PC-3 (cell line): ENCODE results near the gene FMO2. TPM values are rescaled to one million over a fixed set of nuclear protein-coding genes. Genes with fewer than 3 reads are reported as not detected.

Experiments used
- ATAC-seq: fragments of 200-7000 bp; cut with Tn5 transposase; 2 replicates; pipeline ENCODE4 v1.9.1; 2020; ENCODE audit warnings: mild to moderate bottlenecking, moderate library complexity
- BruUV-seq: library from RNA; stranded (reverse); fragments of 400-500 nt; replicated peaks from 2 replicates; lab custom pipeline; 2021; lab: Mats Ljungman, UMichigan
- CTCF ChIA-PET: fragments of 300-600 bp; sonication (Branson Sonifier 250); formaldehyde crosslinking; loops from one replicate; lab custom pipeline; 2022; ENCODE audit warnings: antibody characterized with exemption; lab: Charles Lee
- POLR2A ChIA-PET: fragments of 300-600 bp; sonication (Branson Sonifier 250); formaldehyde crosslinking; loops from one replicate; lab custom pipeline; 2022; ENCODE audit warnings: antibody characterized with exemption; ENCODE audit not compliant: unreplicated experiment; lab: Charles Lee
- DNase-seq: peaks from one replicate; pipeline ENCODE4 v3.0.0-alpha.2; 2015
- H2AFZ ChIP-seq: fragments of 300-600 bp; sonication (generic); 2 replicates; pipeline ENCODE4 v1.6.0; 2016; ENCODE audit warnings: antibody characterized with exemption, low read length
- H3F3A ChIP-seq: fragments of 300-600 bp; sonication (generic); one replicate; pipeline ENCODE4 v1.6.0; 2017; ENCODE audit warnings: antibody characterized with exemption, low read length, control low read depth, mild to moderate bottlenecking; ENCODE audit not compliant: unreplicated experiment
- H3K27ac ChIP-seq: fragments of 300-600 bp; sonication (generic); 2 replicates; pipeline ENCODE4 v1.5.1; 2016; ENCODE audit warnings: mild to moderate bottlenecking, low read length
- H3K27me3 ChIP-seq: fragments of 300-600 bp; sonication (generic); 2 replicates; pipeline ENCODE4 v1.6.1; 2016; ENCODE audit warnings: low read length, mixed read lengths
- H3K36me3 ChIP-seq: fragments of 300-600 bp; sonication (generic); 2 replicates; pipeline ENCODE4 v1.6.1; 2016; ENCODE audit warnings: low read depth, mixed run types, low read length, mixed read lengths
- H3K4me1 ChIP-seq: fragments of 300-600 bp; sonication (generic); 2 replicates; pipeline ENCODE4 v1.5.1; 2016; ENCODE audit warnings: low read length; ENCODE audit not compliant: insufficient read depth
- H3K4me2 ChIP-seq: fragments of 300-600 bp; sonication (generic); 2 replicates; pipeline ENCODE4 v1.6.0; 2016; ENCODE audit warnings: low read length
- H3K4me3 ChIP-seq: fragments of 300-600 bp; sonication (generic); 2 replicates; pipeline ENCODE4 v1.5.1; 2016; ENCODE audit warnings: mild to moderate bottlenecking, low read length, mixed read lengths
- H3K79me2 ChIP-seq: fragments of 300-600 bp; sonication (generic); 2 replicates; pipeline ENCODE4 v1.6.1; 2017; ENCODE audit warnings: low read length, mixed read lengths
- H3K9ac ChIP-seq: fragments of 300-600 bp; sonication (generic); 2 replicates; pipeline ENCODE4 v1.6.0; 2016; ENCODE audit warnings: mild to moderate bottlenecking, low read length
- H3K9me2 ChIP-seq: fragments of 300-600 bp; sonication (generic); replicated peaks from 2 replicates; pipeline ENCODE4 v1.6.1; 2016; ENCODE audit warnings: mixed run types, low read length, mixed read lengths
- H3K9me3 ChIP-seq: fragments of 300-600 bp; sonication (generic); 2 replicates; pipeline ENCODE4 v1.6.1; 2016; ENCODE audit warnings: low read length, mixed read lengths
- H4K20me1 ChIP-seq: fragments of 300-600 bp; sonication (generic); 2 replicates; pipeline ENCODE4 v1.6.1; 2016; ENCODE audit warnings: low read length, mixed read lengths
- EZH2 ChIP-seq: fragments of 300-600 bp; sonication (generic); IDR thresholded peaks from one replicate; pipeline ENCODE4 v1.6.1; 2017; ENCODE audit warnings: antibody characterized with exemption, mild to moderate bottlenecking, low read length; ENCODE audit not compliant: unreplicated experiment
- EZH2phosphoT487 ChIP-seq: fragments of 300-600 bp; sonication (generic); IDR thresholded peaks from 2 replicates; pipeline ENCODE4 v1.6.1; 2018; ENCODE audit warnings: mild to moderate bottlenecking, antibody characterized with exemption, low read length, borderline replicate concordance
- intact Hi-C: fragments of 100-400 bp; cut with micrococcal nuclease; formaldehyde crosslinking; loops from 2 replicates; pipeline ENCODE4 v1.9.0; 2023
- total RNA-seq: library from RNA; depleted of rRNA; stranded (reverse); fragments of >200 nt; gene quantifications from 2 replicates; pipeline ENCODE4 v1.2.3, GENCODE V29; 2014
- TF ChIP-seq, protein P1 (sequence below): fragments of 300-600 bp; sonication (generic); conservative IDR thresholded peaks from 2 replicates; pipeline ENCODE4 v1.5.1; 2017; ENCODE audit warnings: antibody characterized with exemption, low read depth, mild to moderate bottlenecking, low read length

FMO2 gene
- total RNA-seq, 1 experiment from 2014 or later: not detected

DNA sequence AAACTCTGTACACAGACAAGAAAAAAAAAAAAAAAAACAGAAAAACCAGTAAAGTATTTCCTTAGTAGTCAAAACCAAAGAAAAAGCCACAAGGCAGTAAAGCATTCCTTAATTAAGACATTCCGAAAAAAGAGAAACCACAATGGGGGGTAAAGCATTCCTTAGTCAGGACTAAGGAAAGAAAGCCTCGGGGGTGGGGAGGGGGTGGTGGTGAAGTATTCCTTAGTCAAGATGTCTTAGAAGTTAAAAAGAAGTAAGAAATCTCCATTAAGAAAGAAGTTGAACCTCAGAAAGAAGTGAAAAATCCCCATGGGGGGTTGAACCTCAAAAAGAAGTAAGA is 35.0 kb downstream of the FMO2 start:
- POLR2A ChIA-PET: no interaction called here
- Histone ChIP-seq H3K79me2 (no peaks in the 10 kb centered on the region), H3K4me3 (no peak overlapping the region), H2AFZ (no peak overlapping the region), H3K9me2 (no peaks in the 10 kb centered on the region), H3K4me2 (no peak overlapping the region), H3K27me3 (peaks cover 25% of the 10 kb centered on the region; the same call in 1 of the 2 replicates), H4K20me1 (no peaks in the 10 kb centered on the region), H3K9me3 (no peaks in the 10 kb centered on the region), H3F3A (no peaks in the 10 kb centered on the region), H3K4me1 (no peaks in the 10 kb centered on the region), H3K36me3 (no peaks in the 10 kb centered on the region), H3K27ac (no peak overlapping the region), H3K9ac (no peak overlapping the region)
- ATAC-seq: no peak
- peak; percentile 34 for DNase-seq
- CTCF ChIA-PET: no interaction called here
- BruUV-seq: no TSS peak
- TF ChIP-seq EZH2phosphoT487 (no peak), EZH2 (no peak)
- TF ChIP-seq, protein P1, sequence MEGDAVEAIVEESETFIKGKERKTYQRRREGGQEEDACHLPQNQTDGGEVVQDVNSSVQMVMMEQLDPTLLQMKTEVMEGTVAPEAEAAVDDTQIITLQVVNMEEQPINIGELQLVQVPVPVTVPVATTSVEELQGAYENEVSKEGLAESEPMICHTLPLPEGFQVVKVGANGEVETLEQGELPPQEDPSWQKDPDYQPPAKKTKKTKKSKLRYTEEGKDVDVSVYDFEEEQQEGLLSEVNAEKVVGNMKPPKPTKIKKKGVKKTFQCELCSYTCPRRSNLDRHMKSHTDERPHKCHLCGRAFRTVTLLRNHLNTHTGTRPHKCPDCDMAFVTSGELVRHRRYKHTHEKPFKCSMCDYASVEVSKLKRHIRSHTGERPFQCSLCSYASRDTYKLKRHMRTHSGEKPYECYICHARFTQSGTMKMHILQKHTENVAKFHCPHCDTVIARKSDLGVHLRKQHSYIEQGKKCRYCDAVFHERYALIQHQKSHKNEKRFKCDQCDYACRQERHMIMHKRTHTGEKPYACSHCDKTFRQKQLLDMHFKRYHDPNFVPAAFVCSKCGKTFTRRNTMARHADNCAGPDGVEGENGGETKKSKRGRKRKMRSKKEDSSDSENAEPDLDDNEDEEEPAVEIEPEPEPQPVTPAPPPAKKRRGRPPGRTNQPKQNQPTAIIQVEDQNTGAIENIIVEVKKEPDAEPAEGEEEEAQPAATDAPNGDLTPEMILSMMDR: no peak
- intact Hi-C loops: no loop called here

DNA sequence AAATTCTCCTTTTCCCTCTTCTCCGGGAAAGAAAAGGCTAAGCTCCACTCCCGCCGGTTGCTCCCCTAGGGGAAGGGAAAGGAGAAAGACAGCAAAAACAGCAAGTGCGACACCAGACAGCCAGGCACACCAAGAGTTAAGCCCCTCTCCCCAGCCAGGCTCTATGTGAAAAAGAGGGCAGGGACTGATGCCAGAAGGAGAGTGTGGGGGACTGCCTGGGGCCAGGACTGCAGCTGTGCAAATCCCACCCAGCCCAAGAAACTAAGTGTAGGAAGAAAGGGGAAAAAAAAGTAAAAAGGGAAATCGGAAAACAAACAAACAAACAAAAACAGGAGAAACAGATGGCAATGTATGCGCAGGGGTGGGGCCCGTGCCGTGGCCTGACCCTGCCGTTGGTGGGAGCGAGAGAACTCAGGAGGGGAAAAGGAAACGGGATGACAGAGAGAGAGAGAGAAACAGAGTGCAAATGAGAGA is 35.5 kb downstream of the FMO2 start:
- TF ChIP-seq, protein P1: no peak
- TF ChIP-seq EZH2phosphoT487 (no peak), EZH2 (no peak)
- Histone ChIP-seq H3K9ac (no peak overlapping the region), H3K9me3 (no peaks in the 10 kb centered on the region), H3K4me1 (no peaks in the 10 kb centered on the region), H3K4me3 (no peak overlapping the region), H3K36me3 (no peaks in the 10 kb centered on the region), H3F3A (no peaks in the 10 kb centered on the region), H2AFZ (no peak overlapping the region), H3K9me2 (no peaks in the 10 kb centered on the region), H3K27me3 (peaks cover 21% of the 10 kb centered on the region; the same call in 1 of the 2 replicates), H4K20me1 (no peaks in the 10 kb centered on the region), H3K27ac (no peak overlapping the region), H3K79me2 (no peaks in the 10 kb centered on the region), H3K4me2 (no peak overlapping the region)
- ATAC-seq (no peak), DNase-seq (no peak)
- POLR2A ChIA-PET: no interaction called here
- BruUV-seq: no TSS peak
- intact Hi-C loops: no loop called here
- CTCF ChIA-PET: no interaction called here

DNA sequence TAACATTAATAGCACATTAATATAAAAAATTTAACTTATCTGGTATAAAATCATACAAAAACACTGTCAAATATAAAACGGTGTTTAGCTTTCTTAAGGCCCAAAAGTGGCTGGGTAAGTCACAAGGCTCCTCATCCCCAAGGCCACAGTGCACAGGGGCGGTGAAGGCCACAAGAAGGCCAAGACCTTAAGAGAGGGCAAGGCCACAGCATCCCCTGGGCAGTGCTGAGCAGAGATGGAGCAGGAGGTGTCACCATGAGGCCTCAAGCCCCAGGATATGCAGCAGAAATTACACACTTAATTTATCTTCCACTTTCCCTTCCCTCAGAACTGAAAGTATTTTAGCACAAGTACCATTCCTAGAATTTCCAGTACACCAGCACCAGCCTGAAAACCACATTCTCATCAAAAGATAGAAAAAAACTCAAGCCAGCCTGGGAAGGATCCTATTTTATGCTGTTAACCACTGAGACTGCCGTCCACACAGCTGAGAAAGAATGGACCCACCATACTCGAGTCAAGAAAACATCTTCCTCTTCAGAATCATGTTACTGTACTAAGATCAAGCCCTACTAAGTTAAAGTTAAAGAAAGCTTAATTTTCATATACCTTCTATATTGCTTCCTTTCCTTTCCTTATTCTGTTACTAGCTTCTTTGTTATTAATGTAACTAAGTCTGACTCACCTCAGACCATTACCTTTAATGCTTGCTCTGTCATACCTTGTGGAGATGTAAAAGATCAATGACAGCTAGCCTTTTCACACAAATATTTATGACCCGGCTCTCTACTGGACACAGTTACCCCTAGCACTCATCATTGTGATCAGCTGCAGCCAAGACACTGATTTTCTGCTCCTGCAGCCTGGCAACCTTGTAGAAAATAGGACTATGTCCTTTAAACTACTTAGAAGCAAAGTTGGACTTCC is 36.8 kb downstream of the FMO2 start:
- peak; percentile 31 for DNase-seq
- ChIA-PET CTCF (no interaction called here), POLR2A (no interaction called here)
- TF ChIP-seq EZH2 (no peak), EZH2phosphoT487 (no peak)
- TF ChIP-seq, protein P1: no peak
- no TSS peak for BruUV-seq
- Histone ChIP-seq H3K9ac (no peak overlapping the region), H3F3A (no peaks in the 10 kb centered on the region), H3K9me2 (no peaks in the 10 kb centered on the region), H3K9me3 (no peaks in the 10 kb centered on the region), H3K79me2 (no peaks in the 10 kb centered on the region), H3K27ac (no peak overlapping the region), H3K4me2 (no peak overlapping the region), H3K4me3 (no peak overlapping the region), H3K4me1 (no peaks in the 10 kb centered on the region), H4K20me1 (no peaks in the 10 kb centered on the region), H3K27me3 (peaks cover 8% of the 10 kb centered on the region; the same call in 1 of the 2 replicates), H2AFZ (no peak overlapping the region), H3K36me3 (no peaks in the 10 kb centered on the region)
- intact Hi-C loops: no loop called here
- no peak for ATAC-seq
